ENCODE results near the gene NCBP3. TPM values are rescaled to one million over a fixed set of nuclear protein-coding genes. Genes with fewer than 3 reads are reported as not detected.
A peak's percentile ranks its signal among the peaks of the same experiment; 100 is the strongest.

NCBP3 gene
- total and polyA plus RNA-seq, 2 of the 8 experiments (the other 6 are each of a cell fraction or from before 2014, with no cell fraction given), result 19.6 to 46.1 TPM

- Histone ChIP-seq H3K56ac (replicated peaks; ENCODE audit: insufficient read length, low read depth, low read length) (no peak overlapping the region), H3K18ac (ENCODE audit: extremely low read depth, low read length) (no peak overlapping the region), H3K23me2 (ENCODE audit: low read depth, low read length) (no peaks in the 10 kb centered on the region), H4K20me1 (replicated peaks in 1 of 2; ENCODE audit: control insufficient read depth in 1 of 2, insufficient read depth in 2 of 2, low read length in 2 of 2) (no peaks in the 10 kb centered on the region), H3K4ac (replicated peaks; ENCODE audit: insufficient read length, low read depth, low read length) (no peak overlapping the region), H3K79me2 (ENCODE audit: control insufficient read depth in 1 of 2, insufficient read depth in 2 of 2, low read length in 2 of 2) (no peaks in the 10 kb centered on the region), H4K91ac (replicated peaks; ENCODE audit: insufficient read length, low read length) (no peak overlapping the region), H3K4me1 (replicated peaks in 1 of 4; ENCODE audit: control insufficient read depth in 3 of 4, insufficient read depth in 4 of 4, low read length in 3 of 4) (no peaks in the 10 kb centered on the region), H2BK12ac (ENCODE audit: low read depth, low read length) (no peak overlapping the region), H2BK5ac (ENCODE audit: low read depth, low read length) (no peak overlapping the region), H3K23ac (ENCODE audit: insufficient read length) (peak overlapping the region; percentile 52), H3K36me3 (ENCODE audit: control insufficient read depth in 2 of 4, insufficient read depth in 4 of 4, low read length in 3 of 4) (no peaks in the 10 kb centered on the region), H4K5ac (ENCODE audit: insufficient read length, low read depth, low read length) (no peak overlapping the region), H4K8ac (ENCODE audit: extremely low read depth, insufficient read depth, low read length) (no peak overlapping the region), H3K14ac (ENCODE audit: insufficient read length) (no peak overlapping the region), H2BK120ac (replicated peaks; ENCODE audit: low read depth, low read length) (no peak overlapping the region), H2AK5ac (ENCODE audit: low read depth, low read length) (no peak overlapping the region), H3K4me3 (ENCODE audit: extremely low read depth in 1 of 4, insufficient read depth in 2 of 4, low read depth in 3 of 4, low read length in 4 of 4) (no peak overlapping the region), H3K27ac (ENCODE audit: low read depth, low read length) (no peak overlapping the region), H2BK15ac (ENCODE audit: low read length) (no peak overlapping the region), H3K4me2 (ENCODE audit: insufficient read depth in 1 of 2, low read depth in 2 of 2, low read length in 2 of 2) (no peak overlapping the region), H2AFZ (ENCODE audit: low read length) (no peak overlapping the region), H3K27me3 (replicated peaks in 1 of 4; ENCODE audit: control insufficient read depth in 3 of 4, extremely low read depth in 1 of 4, insufficient read depth in 3 of 4, low read length in 3 of 4) (no peaks in the 10 kb centered on the region), H3K9me3 (ENCODE audit: insufficient read depth in 2 of 2, low read depth in 1 of 2, low read length in 1 of 2) (no peaks in the 10 kb centered on the region), H3K79me1 (ENCODE audit: low read depth, low read length) (no peaks in the 10 kb centered on the region), H2BK20ac (ENCODE audit: low read length) (no peak overlapping the region), H3K9ac (replicated peaks in 1 of 4; ENCODE audit: extremely low read depth in 1 of 4, low read depth in 3 of 4, low read length in 3 of 4) (no peak overlapping the region)
- CTCF ChIA-PET (ENCODE audit: partially characterized antibody), result interaction anchor here (0.8 to 1.7 kb wide), 2 partner anchors 9 to 45 kb away, joined by 3 to 8 read pairs; no protein-coding TSS in a partner anchor
- DNase-seq (ENCODE audit: low read depth in 1 of 2, low spot score in 2 of 2) (no peak), FAIRE-seq (peak; percentile 42)
- TF ChIP-seq GTF2F1 (IDR thresholded peaks at IDR 0.05; ENCODE audit: borderline replicate concordance, low read depth, low read length) (no peak), SIRT6 (IDR thresholded peaks at IDR 0.05; ENCODE audit: low read length) (no peak), CTCF (IDR thresholded peaks at IDR 0.05; ENCODE audit: control extremely low read depth in 1 of 3, insufficient read depth in 1 of 3, low read depth in 1 of 3, low read length in 3 of 3) (no peak), EGR1 (IDR thresholded peaks at IDR 0.05; ENCODE audit: borderline replicate concordance, low read depth, low read length) (no peak), TAF1 (IDR thresholded peaks at IDR 0.05; ENCODE audit: low read depth, low read length) (no peak), TEAD4 (IDR thresholded peaks at IDR 0.05; ENCODE audit: low read depth, low read length) (no peak), E2F6 (IDR thresholded peaks at IDR 0.05) (no peak), HDAC6 (IDR thresholded peaks at IDR 0.05; ENCODE audit: low read depth, low read length) (no peak)
- WGBS, 2 experiments (ENCODE audit: extremely low coverage in 1 of 2, insufficient coverage in 1 of 2, insufficient read length in 1 of 2, insufficient replicate concordance in 2 of 2, low coverage in 1 of 2, low lambda C conversion rate in 2 of 2, missing lambda C conversion rate in 1 of 2), result 96% methylated on average over 8 of the region's 8 CpGs; no CpG with 5 or more reads in 1 of the 2 experiments
- POLR2A ChIA-PET (ENCODE audit: partially characterized antibody), result no interaction called here
These were observed 63.3 kb downstream of the NCBP3 start for GRCh38 chr17:3782751-3783150.
